Stimulated activated CD4-positive, alpha-beta T cell treated with anti-CD3 and anti-CD28 coated beads, TNF-alpha, amount 100 ng/mL, for 1 hour (primary cell): Measurements from ENCODE around the gene GCNT1.
"Not testable (repeated sequence)": the region's sequence is repeated elsewhere in the genome, so short reads cannot be mapped to it uniquely, and the experiment has no call there.

Source experiments
- DNase-seq, 3 donors: peaks; one replicate each; pipeline ENCODE4 v3.0.0-alpha.2; 2020; ENCODE audit warnings: low read depth in 3 of 3, low spot score in 1 of 3

Gene GCNT1

DNA sequence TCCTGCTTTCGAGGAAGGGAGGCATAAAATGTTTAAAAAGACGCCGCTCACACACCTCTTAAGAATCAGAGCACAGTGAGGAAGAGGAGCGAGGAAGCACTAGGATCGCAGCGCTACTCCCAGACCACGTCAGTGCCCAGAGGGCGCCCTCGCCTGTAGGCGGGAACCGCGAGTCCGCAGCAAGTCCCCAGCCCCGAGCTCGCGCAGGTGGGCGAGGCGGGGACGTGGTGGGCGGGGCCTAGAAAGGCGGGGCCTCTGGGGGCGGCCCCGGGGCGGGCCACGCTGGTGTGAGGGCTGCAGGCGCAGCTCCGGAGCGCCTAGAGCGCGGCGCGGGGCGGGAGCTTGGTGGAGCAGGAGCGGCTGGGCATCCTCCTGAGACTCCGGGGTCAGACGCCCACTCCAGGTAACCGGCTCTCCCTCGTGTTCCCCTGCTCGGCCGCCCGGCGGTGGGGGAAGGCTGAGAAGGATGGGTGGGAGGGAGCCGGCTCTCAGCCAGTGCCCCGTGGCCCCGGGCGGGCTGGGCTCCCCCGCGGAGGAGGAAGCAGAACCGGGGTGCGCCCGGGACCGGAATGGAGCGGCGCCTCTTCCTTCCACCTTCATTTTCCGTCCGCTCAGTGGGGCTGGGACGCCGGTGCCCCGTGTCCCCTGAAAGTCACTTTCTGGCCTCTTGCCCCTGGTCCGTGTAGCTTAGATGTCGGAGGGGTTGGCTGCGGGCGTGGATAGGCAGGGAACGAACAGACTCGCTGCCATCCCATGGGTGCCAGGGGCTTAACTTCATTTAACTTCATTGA, at the start of gene GCNT1:
GCNT1 (plus strand) TSS at position 280 of the 791 bp plus-strand sequence. CDS start 43,200 bp downstream, outside the sequence.
- peak; percentile 62 to 88 (median 76) for DNase-seq

- no peak for DNase-seq
Measured at GRCh38 chr9:76412638-76413037, 46.3 kb upstream of the GCNT1 start.

DNA sequence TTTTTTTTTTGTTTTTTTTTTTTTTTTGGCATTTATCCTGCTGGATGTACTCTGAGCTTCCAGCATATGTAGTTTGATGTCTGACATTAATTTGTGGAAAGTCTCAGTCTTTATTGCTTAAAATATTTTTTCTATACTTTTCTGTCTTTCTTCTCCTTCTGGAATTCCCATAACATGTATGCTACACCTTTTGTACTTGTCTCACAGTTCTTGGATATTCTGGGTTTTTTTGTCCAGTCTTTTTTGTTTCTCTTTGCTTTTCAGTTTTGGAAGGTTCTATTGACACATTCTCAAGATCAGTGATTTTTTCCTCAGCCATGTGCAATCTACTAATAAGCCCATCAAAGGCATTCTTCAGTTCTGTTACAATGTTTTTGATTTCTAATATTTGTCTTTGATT, 45.3 kb upstream of the GCNT1 start:
- DNase-seq = no peak

GRCh38 chr9:76414661-76415060, 44.3 kb upstream of the GCNT1 start:
- DNase-seq = no peak

DNA sequence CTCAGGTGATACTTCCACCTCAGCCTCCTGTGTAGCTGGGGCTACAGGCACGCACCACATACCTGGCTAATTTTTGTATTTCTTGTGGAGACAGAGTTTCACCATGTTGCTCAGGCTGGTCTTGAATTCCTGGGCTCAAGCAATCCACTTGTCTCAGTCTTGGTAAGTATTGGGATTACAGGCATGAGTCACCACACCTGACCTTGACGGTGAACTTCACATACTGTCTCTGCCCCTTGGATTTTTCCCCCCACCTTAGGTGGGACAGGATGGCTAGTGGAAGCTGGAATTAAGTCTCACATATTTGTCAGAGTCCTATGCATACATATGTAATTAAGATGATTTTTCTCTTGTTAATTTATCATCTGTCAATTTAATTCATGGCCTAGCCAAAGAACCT, 43.8 kb upstream of the GCNT1 start:
- no peak for DNase-seq

DNA sequence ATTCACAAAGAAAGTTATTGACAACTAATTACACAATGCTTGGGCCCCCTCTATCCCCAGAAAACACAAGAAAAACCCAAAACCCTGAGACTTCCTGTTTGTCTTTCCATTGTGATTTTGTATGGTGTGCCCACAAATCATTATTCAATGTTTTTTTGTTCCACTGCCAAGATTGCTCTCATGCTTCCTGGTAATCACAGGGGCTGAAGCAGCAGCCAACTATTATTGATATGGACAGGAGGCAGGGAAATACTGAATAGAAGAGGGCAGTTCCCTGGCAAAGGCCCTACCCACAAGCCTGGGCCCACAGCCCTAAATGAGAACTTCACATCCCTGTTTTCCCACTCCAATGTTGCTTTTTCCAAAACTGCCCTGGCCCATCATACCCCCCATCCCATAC, 43.3 kb upstream of the GCNT1 start:
- DNase-seq = no peak

DNA sequence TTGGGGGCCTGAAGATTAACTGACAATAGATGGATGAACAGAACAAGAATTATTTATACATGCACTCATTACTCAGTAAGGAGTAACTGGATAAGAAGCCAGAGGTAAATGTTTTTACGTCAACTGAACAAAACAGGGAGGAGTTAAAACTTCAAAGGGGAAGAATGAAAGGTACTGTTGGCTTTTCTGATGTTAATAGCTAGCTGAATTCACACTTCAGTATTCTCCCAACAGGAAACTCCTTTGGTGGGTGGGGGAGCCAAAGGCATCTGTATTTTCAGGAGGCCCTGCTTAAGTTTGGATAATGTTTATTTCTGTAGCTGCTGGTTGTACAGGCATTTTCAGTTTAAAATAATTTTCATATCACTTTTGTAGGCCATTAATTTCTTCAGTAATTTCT, 41.6 kb upstream of the GCNT1 start:
- no peak for DNase-seq

DNA sequence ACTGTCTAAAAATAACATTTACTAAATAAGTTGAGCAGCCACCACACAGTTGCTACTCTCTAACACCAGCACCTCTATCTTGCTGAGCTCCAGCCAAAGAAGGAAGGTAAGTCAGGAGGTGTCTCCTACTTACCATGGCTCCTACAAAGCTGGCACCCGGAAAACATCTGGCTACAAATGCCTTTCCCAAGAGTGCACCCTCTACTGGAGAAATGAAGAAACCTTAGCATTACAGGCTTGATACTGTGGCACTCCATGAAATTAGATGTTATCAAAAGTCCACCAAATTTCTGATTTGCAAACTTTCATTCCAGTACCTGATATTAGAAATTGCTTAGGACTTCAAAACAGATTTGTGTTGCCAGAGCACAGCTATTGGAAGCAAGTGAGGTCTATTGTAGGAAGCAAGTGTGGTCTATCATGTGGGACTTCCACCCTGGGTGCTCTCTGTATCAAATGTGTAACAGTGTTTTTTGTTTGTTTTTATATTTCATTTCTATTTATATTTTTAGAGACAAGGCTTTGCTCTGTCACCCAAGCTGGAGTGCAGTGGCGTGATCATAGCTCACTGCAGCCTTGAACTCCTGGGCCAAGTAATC, 39.1 kb upstream of the GCNT1 start:
- DNase-seq = no peak

- no peak for DNase-seq
Measured at GRCh38 chr9:76423216-76424177, 35.5 kb upstream of the GCNT1 start.

DNA sequence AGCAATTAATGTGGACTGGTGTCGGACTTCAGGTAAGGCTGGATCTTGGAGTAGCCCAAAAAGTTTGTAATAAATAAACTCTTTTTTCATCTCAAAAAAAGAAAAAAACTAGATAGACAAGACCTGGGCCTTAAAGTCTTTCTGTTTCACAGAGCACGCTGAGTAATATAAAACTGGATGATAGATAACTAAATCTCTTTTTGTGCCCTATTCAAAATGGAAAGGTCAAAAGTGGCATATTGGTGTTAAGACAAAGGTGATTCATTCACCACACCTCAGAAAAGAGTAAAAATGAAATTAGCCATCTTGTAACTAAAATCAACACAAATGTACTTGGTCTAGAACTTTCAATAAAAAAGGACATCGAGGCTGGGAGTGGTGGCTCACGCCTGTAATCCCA, 34.5 kb upstream of the GCNT1 start:
- DNase-seq = no peak

- DNase-seq = no peak
Measured at GRCh38 chr9:76425677-76426453, 33.1 kb upstream of the GCNT1 start.

- no peak for DNase-seq
Measured at GRCh38 chr9:76426807-76427419, 32.1 kb upstream of the GCNT1 start.

- no peak for DNase-seq
Measured at GRCh38 chr9:76431601-76432000, 27.4 kb upstream of the GCNT1 start.

- DNase-seq = no peak
Measured at GRCh38 chr9:76433406-76433805, 25.6 kb upstream of the GCNT1 start.

- DNase-seq = no peak
Measured at GRCh38 chr9:76433836-76434235, 25.1 kb upstream of the GCNT1 start.

DNA sequence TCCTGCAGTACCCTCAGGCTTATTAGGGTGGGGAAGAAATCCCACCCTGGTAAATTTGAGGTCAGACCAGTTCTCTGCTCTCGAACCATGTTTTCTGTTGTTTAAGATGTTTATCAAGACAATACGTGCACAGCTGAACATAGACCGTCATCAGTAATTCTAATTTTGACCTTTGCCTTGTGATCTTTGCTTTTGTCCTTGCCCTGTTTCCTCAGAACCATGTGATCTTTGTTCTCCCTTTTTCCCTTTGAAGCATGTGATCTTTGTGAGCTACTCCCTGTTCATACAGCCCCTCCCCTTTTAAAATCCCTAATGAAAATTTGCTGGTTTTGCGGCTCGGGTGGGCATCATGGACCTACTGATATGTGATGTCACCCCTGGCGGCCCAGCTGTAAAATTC, 24.1 kb upstream of the GCNT1 start:
- DNase-seq = not testable (repeated sequence)

DNA sequence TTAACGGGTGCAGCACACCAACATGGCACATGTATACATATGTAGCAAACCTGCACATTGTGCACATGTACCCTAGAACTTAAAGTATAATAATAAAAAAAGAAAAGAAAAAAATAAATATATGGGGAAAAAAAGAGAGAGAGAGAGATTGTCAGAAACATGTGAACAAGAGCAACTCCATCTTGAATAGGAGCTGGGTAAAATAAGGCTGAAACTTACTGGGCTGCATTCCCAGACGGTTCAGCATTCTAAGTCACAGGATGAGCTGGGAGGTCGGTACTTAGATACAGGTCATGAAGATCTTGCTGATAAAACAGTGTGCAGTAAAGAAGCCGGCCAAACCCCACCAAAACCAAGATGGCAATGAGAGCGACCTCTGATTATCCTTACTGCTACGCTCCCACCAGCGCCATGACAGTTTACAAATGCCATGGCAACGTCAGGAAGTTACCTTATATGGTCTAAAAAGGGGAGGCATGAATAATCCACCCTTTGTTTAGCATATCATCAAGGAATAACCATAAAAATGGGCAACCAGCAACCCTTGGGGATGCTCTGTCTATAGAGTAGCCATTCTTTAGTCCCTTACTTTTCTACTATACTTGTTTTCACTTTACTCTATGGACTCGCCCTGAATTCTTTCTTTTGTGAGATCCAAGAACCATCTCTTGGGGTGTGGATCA, 21.8 kb upstream of the GCNT1 start:
- not testable (repeated sequence) for DNase-seq

DNA sequence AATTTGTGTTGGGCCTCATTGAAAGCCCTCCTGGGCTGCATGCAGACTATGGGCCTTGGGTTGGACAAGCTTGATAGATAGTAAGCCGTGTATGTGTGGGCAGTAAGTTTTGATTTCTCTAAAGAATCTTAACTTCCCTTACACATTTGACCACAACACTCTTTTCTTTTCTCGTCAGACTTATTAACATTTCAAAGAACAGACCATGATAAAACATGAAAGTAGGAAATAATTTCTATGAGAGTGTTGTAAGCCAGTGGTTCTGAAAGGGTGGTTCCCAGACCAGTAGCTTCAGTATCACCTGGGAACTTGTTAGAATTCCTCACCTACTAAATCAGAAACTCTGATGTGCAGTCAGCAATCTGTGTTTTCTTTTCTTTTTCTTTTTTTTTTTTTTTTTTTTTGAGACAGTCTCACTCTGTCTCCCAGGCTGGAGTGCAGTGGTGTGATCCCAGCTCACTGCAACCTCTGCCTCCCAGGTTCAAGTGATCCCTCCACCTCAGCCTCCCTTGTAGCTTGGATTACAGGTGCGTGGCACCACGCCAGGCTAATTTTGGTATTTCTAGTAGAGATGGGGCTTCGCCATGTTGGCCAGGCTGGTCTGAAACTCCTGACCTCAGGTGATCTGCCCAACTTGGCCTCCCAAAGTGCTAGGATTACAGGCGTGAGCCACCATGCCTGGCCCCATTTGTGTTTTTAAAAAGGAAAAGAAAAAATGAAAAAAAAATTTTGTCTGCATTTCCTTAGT, 20.0 kb upstream of the GCNT1 start:
- no peak for DNase-seq
